Astrocyte of the cerebellum (primary cell): ENCODE data around the gene CFAP299.

Source experiments
- DNase-seq: peaks from one replicate; pipeline ENCODE4 v3.0.0-alpha.2; 2011; ENCODE audit warnings: low read depth
- H3K4me3 ChIP-seq: 2 replicates; pipeline ENCODE4 v1.5.1; 2011; ENCODE audit warnings: mild to moderate bottlenecking, low read depth, low read length, moderate library complexity
- in situ Hi-C: cut with HindIII; loops from 2 replicates; pipeline ENCODE4 v1.10.0; 2017; ENCODE audit warnings: low sequenced_read_pairs
- TF ChIP-seq, protein P1 (sequence below): IDR thresholded peaks from 2 replicates; pipeline ENCODE4 v1.5.1; 2012; ENCODE audit warnings: low read length, low read depth, moderate library complexity, mild to moderate bottlenecking; ENCODE audit errors: missing control alignments

Gene CFAP299

GRCh38 chr4:80874979-80875378, 539.4 kb downstream of the CFAP299 start:
- TF ChIP-seq, protein P1, sequence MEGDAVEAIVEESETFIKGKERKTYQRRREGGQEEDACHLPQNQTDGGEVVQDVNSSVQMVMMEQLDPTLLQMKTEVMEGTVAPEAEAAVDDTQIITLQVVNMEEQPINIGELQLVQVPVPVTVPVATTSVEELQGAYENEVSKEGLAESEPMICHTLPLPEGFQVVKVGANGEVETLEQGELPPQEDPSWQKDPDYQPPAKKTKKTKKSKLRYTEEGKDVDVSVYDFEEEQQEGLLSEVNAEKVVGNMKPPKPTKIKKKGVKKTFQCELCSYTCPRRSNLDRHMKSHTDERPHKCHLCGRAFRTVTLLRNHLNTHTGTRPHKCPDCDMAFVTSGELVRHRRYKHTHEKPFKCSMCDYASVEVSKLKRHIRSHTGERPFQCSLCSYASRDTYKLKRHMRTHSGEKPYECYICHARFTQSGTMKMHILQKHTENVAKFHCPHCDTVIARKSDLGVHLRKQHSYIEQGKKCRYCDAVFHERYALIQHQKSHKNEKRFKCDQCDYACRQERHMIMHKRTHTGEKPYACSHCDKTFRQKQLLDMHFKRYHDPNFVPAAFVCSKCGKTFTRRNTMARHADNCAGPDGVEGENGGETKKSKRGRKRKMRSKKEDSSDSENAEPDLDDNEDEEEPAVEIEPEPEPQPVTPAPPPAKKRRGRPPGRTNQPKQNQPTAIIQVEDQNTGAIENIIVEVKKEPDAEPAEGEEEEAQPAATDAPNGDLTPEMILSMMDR = no peak
- in situ Hi-C loops = no loop called here
- no peak for DNase-seq
- no peak overlapping the region for H3K4me3 ChIP-seq

DNA sequence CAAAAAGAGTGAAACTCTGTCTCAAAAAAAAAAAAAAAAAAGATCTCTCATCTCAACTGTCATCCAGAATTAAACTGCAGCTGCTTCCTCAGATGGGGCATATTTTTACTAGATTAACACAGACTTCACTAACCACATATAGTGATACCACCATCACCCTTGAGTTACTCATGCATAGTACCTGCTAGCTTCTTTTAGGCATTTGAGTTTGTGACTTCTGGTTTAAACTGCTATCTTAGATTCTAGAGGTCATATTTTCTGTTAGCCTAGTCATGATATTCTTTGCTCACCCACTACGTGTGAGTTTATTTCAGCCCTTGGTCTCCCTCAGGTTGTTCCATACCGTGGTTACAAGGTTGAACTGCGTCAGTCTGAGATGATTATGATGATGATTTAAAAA, 540.1 kb downstream of the CFAP299 start:
- in situ Hi-C loops = no loop called here

GRCh38 chr4:80876810-80877209, 541.3 kb downstream of the CFAP299 start:
- no peak overlapping the region for H3K4me3 ChIP-seq
- TF ChIP-seq, protein P1 = no peak
- DNase-seq = no peak
- in situ Hi-C loops = no loop called here

More for the DNA sequence above, 540.1 kb downstream of the CFAP299 start:
- no peak overlapping the region for H3K4me3 ChIP-seq
- TF ChIP-seq, protein P1 = no peak
- DNase-seq = no peak

DNA sequence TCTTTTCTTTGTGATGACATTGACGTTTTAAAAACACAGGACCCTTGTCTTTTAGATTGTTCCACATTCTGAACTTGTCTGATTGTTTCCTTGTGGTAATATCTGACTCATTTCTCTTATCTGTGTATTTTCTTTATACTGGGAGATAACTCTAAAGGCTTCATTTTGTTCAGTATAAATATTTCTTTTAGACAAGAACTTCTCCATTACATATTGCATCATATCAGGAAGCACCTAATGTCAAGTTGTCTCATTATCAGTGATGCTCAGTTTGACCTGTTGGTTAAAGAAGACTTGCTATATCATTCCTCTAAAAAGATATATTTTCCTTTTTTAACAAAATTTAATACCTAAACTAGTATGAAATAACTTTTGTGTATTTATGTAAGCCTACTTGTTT, 542.7 kb downstream of the CFAP299 start:
- DNase-seq = no peak
- no peak overlapping the region for H3K4me3 ChIP-seq
- TF ChIP-seq, protein P1 = no peak
- in situ Hi-C loops = no loop called here

DNA sequence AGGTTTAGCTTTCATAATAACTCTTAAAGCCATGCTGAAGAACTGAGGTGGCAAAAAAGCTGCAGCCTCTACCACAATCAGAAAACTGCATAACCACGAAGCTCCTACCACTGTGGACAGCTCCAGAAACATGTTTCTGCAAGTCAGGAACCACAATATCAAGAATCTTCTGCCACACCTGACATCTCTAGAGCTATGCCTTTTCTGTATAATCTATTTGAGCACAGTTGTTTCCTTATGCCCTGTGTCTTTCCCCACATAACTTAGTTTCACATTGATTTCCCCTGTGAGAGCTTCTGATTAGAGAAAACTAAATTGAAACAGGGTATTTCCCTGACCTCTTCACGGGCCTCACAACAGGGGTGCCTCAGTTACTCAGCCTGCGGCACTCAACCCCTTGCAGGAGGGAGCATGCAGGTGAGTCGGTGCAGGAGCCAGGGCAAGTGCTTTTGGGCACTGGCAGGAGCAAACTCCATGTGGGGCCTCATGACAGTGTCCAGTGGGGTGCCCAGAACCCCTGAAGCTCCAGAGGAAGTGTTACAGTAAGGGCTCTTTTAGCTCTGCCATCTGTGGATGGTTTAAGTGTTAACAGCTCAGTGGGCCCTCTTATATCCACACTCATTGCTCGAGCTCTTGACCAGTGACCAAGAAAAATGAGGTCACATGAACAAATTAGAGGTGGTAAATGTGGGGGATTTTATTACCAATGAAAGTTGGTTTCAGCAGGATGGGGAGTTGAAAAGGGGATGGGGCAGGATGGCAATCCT, 562.2 kb downstream of the CFAP299 start:
- in situ Hi-C loops = no loop called here
- TF ChIP-seq, protein P1 = no peak
- H3K4me3 ChIP-seq = no peak overlapping the region
- no peak for DNase-seq

GRCh38 chr4:80900908-80901307, 565.4 kb downstream of the CFAP299 start:
- TF ChIP-seq, protein P1 = no peak
- no peak for DNase-seq
- in situ Hi-C loops = no loop called here
- no peak overlapping the region for H3K4me3 ChIP-seq
